ENCODE results near the gene MSL2.

DNA sequence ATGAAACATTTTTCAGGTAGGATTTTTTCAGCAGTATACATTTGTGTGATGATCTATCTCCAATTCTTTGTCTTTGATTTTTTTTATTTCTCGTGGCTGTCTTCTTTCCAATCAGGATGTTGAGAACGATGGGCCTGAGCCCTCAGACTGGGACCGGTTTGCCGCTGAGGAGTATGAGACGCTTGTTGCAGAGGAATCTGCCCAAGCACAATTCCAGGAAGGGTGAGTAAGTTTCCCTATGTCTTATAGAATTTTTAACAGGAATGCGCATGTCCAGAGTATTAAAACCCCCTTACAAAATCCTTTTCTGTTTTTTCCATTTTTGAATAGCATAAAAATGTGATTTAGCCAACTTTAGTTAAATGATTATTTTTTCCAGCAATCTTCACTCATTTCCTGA lies 90.0 kb downstream of the MSL2 start:
- TF ChIP-seq, protein P1, sequence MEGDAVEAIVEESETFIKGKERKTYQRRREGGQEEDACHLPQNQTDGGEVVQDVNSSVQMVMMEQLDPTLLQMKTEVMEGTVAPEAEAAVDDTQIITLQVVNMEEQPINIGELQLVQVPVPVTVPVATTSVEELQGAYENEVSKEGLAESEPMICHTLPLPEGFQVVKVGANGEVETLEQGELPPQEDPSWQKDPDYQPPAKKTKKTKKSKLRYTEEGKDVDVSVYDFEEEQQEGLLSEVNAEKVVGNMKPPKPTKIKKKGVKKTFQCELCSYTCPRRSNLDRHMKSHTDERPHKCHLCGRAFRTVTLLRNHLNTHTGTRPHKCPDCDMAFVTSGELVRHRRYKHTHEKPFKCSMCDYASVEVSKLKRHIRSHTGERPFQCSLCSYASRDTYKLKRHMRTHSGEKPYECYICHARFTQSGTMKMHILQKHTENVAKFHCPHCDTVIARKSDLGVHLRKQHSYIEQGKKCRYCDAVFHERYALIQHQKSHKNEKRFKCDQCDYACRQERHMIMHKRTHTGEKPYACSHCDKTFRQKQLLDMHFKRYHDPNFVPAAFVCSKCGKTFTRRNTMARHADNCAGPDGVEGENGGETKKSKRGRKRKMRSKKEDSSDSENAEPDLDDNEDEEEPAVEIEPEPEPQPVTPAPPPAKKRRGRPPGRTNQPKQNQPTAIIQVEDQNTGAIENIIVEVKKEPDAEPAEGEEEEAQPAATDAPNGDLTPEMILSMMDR (IDR thresholded peaks at IDR 0.05): no peak
- no peak for TF ChIP-seq TCF7L2 (IDR thresholded peaks at IDR 0.05; ENCODE audit: low read depth, low read length)
- TF ChIP-seq, protein P2, sequence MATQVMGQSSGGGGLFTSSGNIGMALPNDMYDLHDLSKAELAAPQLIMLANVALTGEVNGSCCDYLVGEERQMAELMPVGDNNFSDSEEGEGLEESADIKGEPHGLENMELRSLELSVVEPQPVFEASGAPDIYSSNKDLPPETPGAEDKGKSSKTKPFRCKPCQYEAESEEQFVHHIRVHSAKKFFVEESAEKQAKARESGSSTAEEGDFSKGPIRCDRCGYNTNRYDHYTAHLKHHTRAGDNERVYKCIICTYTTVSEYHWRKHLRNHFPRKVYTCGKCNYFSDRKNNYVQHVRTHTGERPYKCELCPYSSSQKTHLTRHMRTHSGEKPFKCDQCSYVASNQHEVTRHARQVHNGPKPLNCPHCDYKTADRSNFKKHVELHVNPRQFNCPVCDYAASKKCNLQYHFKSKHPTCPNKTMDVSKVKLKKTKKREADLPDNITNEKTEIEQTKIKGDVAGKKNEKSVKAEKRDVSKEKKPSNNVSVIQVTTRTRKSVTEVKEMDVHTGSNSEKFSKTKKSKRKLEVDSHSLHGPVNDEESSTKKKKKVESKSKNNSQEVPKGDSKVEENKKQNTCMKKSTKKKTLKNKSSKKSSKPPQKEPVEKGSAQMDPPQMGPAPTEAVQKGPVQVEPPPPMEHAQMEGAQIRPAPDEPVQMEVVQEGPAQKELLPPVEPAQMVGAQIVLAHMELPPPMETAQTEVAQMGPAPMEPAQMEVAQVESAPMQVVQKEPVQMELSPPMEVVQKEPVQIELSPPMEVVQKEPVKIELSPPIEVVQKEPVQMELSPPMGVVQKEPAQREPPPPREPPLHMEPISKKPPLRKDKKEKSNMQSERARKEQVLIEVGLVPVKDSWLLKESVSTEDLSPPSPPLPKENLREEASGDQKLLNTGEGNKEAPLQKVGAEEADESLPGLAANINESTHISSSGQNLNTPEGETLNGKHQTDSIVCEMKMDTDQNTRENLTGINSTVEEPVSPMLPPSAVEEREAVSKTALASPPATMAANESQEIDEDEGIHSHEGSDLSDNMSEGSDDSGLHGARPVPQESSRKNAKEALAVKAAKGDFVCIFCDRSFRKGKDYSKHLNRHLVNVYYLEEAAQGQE (IDR thresholded peaks at IDR 0.05; ENCODE audit: insufficient read depth in 1 of 2, low read depth in 2 of 2, low read length in 1 of 2): no peak
- no peak for TF ChIP-seq SIN3A (IDR thresholded peaks at IDR 0.05; ENCODE audit: borderline replicate concordance, insufficient read depth, low read depth, low read length)
- TF ChIP-seq POLR2AphosphoS5 (IDR thresholded peaks at IDR 0.05; ENCODE audit: low read depth, low read length): no peak
